Measurements from ENCODE around the gene NFAT5.

The NFAT5 gene

DNA sequence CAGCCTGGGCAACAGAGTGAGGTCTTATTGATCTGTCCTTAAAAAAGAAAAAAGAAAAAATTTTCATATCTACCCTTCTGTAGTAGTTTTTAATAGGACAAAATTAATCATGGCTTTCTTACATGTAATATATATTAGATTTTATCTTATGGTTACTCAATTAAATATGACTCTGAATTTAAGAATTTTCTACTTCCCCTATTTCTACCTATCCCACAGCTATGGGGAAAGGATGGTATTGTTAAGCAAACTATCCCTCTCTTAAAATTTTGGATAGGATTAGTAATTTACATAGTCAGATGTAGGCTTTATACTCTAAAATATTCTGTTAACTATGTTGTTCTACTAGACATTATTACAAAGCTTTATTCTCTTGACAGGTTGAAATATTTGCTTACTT lies 98.1 kb downstream of the NFAT5 start:
- peaks cover 4 to 62% of the 10 kb centered on the region in 2 donors for H3K36me3 ChIP-seq (replicated peaks in 1 of 2; ENCODE audit: control insufficient read depth in 2 of 2, insufficient read depth in 2 of 2, low read length in 2 of 2)
- H4K91ac ChIP-seq (ENCODE audit: low read depth, low read length, poor library complexity), result no peak overlapping the region
- no peak for DNase-seq (ENCODE audit: low spot score)

DNA sequence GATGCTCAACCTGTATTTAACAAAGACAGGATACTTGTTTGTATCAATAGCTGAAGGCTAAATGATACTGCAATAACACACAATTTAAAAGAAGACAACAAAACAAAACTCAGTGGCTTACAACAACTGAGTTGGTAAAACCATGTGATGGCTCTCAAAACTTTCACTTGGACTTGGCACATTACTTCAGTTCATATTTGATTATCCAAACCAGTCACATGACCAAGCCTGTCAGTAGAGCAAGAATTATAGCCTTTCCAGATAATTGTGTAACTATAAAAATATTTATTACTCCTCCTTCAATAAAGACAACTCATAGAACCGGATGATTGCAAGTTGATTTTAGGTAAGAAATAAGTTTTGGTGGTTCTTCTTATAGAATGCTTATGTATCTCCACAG lies 103.8 kb downstream of the NFAT5 start:
- H2BK15ac ChIP-seq (ENCODE audit: low read length), result no peak overlapping the region
- no peak overlapping the region for H2BK120ac ChIP-seq (ENCODE audit: low read depth, low read length)
- no peaks in the 10 kb centered on the region for H3K79me1 ChIP-seq (ENCODE audit: low read depth, low read length)
- H3K18ac ChIP-seq (ENCODE audit: low read length), result no peak overlapping the region
- no peaks in the 10 kb centered on the region for H3K4me1 ChIP-seq (ENCODE audit: control insufficient read depth in 2 of 2, insufficient read depth in 1 of 2, low read depth in 1 of 2, low read length in 2 of 2)
- H3K14ac ChIP-seq (ENCODE audit: low read length), result no peak overlapping the region
- H3K23ac ChIP-seq (ENCODE audit: low read depth, low read length, poor library complexity), result no peak overlapping the region
- H3K9me3 ChIP-seq (replicated peaks in 1 of 2; ENCODE audit: control insufficient read depth in 2 of 2, insufficient read depth in 1 of 2, low read depth in 1 of 2, low read length in 2 of 2), result no peaks in the 10 kb centered on the region
- no peak overlapping the region for H2AFZ ChIP-seq (ENCODE audit: low read length)
- H3K9ac ChIP-seq (ENCODE audit: low read depth, low read length, poor library complexity), result no peak overlapping the region
- no peak for DNase-seq (ENCODE audit: low spot score)
- H4K8ac ChIP-seq (ENCODE audit: low read depth, low read length), result no peak overlapping the region
- H2AK5ac ChIP-seq (ENCODE audit: low read depth, low read length), result no peak overlapping the region
- no CpG with 5 or more reads among the region's 1 CpG for WGBS, 2 donors (ENCODE audit: extremely low coverage in 2 of 2, insufficient read length in 2 of 2, insufficient replicate concordance in 1 of 2)
- no peak overlapping the region for H3K4me3 ChIP-seq (ENCODE audit: low read length in 2 of 2)
- H2BK12ac ChIP-seq (ENCODE audit: low read length), result no peak overlapping the region
- no peak overlapping the region for H2BK5ac ChIP-seq (ENCODE audit: low read length)
- no peaks in the 10 kb centered on the region for H3K27me3 ChIP-seq (ENCODE audit: control insufficient read depth in 3 of 3, insufficient read depth in 3 of 3, low read depth in 1 of 3, low read length in 3 of 3)
- H3K4ac ChIP-seq (ENCODE audit: low read length), result no peak overlapping the region
- H3K4me2 ChIP-seq (ENCODE audit: insufficient read depth, low read length, poor library complexity, severe bottlenecking), result no peak overlapping the region
- peaks cover 8 to 67% of the 10 kb centered on the region in 2 donors for H3K36me3 ChIP-seq (replicated peaks in 1 of 2; ENCODE audit: control insufficient read depth in 2 of 2, insufficient read depth in 2 of 2, low read length in 2 of 2)
- H4K91ac ChIP-seq (ENCODE audit: low read depth, low read length, poor library complexity), result no peak overlapping the region
- no peak overlapping the region for H3K27ac ChIP-seq (replicated peaks; ENCODE audit: low read length)

More for the DNA sequence above, 98.1 kb downstream of the NFAT5 start:
- Histone ChIP-seq H2BK120ac (ENCODE audit: low read depth, low read length) (no peak overlapping the region), H3K9ac (ENCODE audit: low read depth, low read length, poor library complexity) (no peak overlapping the region), H3K4ac (ENCODE audit: low read length) (no peak overlapping the region), H3K14ac (ENCODE audit: low read length) (no peak overlapping the region), H3K4me3 (ENCODE audit: low read length in 2 of 2) (no peak overlapping the region), H2BK12ac (ENCODE audit: low read length) (no peak overlapping the region), H2AK5ac (ENCODE audit: low read depth, low read length) (no peak overlapping the region), H3K27me3 (ENCODE audit: control insufficient read depth in 3 of 3, insufficient read depth in 3 of 3, low read depth in 1 of 3, low read length in 3 of 3) (no peaks in the 10 kb centered on the region), H3K79me1 (ENCODE audit: low read depth, low read length) (no peaks in the 10 kb centered on the region), H3K18ac (ENCODE audit: low read length) (no peak overlapping the region), H2AFZ (ENCODE audit: low read length) (no peak overlapping the region), H3K4me1 (ENCODE audit: control insufficient read depth in 2 of 2, insufficient read depth in 1 of 2, low read depth in 1 of 2, low read length in 2 of 2) (no peaks in the 10 kb centered on the region), H3K23ac (ENCODE audit: low read depth, low read length, poor library complexity) (no peak overlapping the region), H3K27ac (replicated peaks; ENCODE audit: low read length) (no peak overlapping the region), H4K8ac (ENCODE audit: low read depth, low read length) (no peak overlapping the region), H2BK15ac (ENCODE audit: low read length) (no peak overlapping the region), H3K4me2 (ENCODE audit: insufficient read depth, low read length, poor library complexity, severe bottlenecking) (no peak overlapping the region), H3K9me3 (replicated peaks in 1 of 2; ENCODE audit: control insufficient read depth in 2 of 2, insufficient read depth in 1 of 2, low read depth in 1 of 2, low read length in 2 of 2) (no peaks in the 10 kb centered on the region), H2BK5ac (ENCODE audit: low read length) (no peak overlapping the region)

DNA sequence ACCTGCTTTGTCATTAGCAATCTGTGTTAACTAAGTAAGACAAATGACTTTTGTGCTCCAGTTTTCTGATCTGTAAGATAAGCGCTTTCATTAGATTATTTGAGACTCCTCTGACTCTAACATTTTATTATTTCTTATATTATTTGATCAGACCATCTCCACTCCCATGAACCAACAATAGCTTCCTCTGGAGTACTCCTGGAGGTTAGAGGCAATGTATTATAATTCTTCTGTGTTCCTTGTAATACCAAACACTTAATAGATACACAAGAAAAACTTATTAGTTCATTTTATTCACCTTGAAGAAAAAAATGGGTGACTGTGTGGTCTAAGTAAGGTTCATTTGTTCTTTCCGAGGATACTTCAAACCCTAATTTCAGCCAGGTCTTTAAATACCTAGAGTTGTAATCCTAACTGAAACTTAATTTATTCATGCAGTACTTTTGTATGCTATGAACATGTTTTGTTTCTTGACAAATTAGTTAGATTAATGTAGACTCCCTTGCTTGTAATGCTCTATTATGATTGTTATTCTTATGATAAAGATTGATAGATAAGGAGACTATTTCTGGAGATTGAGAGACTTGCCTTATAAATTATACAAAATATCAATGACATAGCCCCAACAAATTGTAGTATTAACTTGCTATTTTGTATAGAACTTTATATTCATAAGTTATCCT lies 106.7 kb downstream of the NFAT5 start:
- no peak overlapping the region for H2BK5ac ChIP-seq (ENCODE audit: low read length)
- no peak overlapping the region for H3K4me2 ChIP-seq (ENCODE audit: insufficient read depth, low read length, poor library complexity, severe bottlenecking)
- H2AFZ ChIP-seq (ENCODE audit: low read length), result no peak overlapping the region
- H2BK120ac ChIP-seq (ENCODE audit: low read depth, low read length), result no peak overlapping the region
- no peak overlapping the region for H3K9ac ChIP-seq (ENCODE audit: low read depth, low read length, poor library complexity)
- H3K79me1 ChIP-seq (ENCODE audit: low read depth, low read length), result no peaks in the 10 kb centered on the region
- no peak overlapping the region for H3K23ac ChIP-seq (ENCODE audit: low read depth, low read length, poor library complexity)
- WGBS, 2 donors (ENCODE audit: extremely low coverage in 2 of 2, insufficient read length in 2 of 2, insufficient replicate concordance in 1 of 2), result no CpG with 5 or more reads among the region's 2 CpGs
- no peak overlapping the region for H2BK12ac ChIP-seq (ENCODE audit: low read length)
- no peak overlapping the region for H4K91ac ChIP-seq (ENCODE audit: low read depth, low read length, poor library complexity)
- no peaks in the 10 kb centered on the region for H3K9me3 ChIP-seq (replicated peaks in 1 of 2; ENCODE audit: control insufficient read depth in 2 of 2, insufficient read depth in 1 of 2, low read depth in 1 of 2, low read length in 2 of 2)
- peaks cover 8 to 83% of the 10 kb centered on the region in 2 donors for H3K36me3 ChIP-seq (replicated peaks in 1 of 2; ENCODE audit: control insufficient read depth in 2 of 2, insufficient read depth in 2 of 2, low read length in 2 of 2)
- H3K27ac ChIP-seq (replicated peaks; ENCODE audit: low read length), result no peak overlapping the region
- no peak overlapping the region for H2AK5ac ChIP-seq (ENCODE audit: low read depth, low read length)
- DNase-seq (ENCODE audit: low spot score), result no peak
- no peak overlapping the region for H3K4ac ChIP-seq (ENCODE audit: low read length)
- H3K4me1 ChIP-seq (ENCODE audit: control insufficient read depth in 2 of 2, insufficient read depth in 1 of 2, low read depth in 1 of 2, low read length in 2 of 2), result no peaks in the 10 kb centered on the region
- H2BK15ac ChIP-seq (ENCODE audit: low read length), result no peak overlapping the region
- no peak overlapping the region for H3K18ac ChIP-seq (ENCODE audit: low read length)
- H4K8ac ChIP-seq (ENCODE audit: low read depth, low read length), result no peak overlapping the region
- H3K27me3 ChIP-seq (ENCODE audit: control insufficient read depth in 3 of 3, insufficient read depth in 3 of 3, low read depth in 1 of 3, low read length in 3 of 3), result no peaks in the 10 kb centered on the region
- no peak overlapping the region for H3K14ac ChIP-seq (ENCODE audit: low read length)
- no peak overlapping the region for H3K4me3 ChIP-seq (ENCODE audit: low read length in 2 of 2)

DNA sequence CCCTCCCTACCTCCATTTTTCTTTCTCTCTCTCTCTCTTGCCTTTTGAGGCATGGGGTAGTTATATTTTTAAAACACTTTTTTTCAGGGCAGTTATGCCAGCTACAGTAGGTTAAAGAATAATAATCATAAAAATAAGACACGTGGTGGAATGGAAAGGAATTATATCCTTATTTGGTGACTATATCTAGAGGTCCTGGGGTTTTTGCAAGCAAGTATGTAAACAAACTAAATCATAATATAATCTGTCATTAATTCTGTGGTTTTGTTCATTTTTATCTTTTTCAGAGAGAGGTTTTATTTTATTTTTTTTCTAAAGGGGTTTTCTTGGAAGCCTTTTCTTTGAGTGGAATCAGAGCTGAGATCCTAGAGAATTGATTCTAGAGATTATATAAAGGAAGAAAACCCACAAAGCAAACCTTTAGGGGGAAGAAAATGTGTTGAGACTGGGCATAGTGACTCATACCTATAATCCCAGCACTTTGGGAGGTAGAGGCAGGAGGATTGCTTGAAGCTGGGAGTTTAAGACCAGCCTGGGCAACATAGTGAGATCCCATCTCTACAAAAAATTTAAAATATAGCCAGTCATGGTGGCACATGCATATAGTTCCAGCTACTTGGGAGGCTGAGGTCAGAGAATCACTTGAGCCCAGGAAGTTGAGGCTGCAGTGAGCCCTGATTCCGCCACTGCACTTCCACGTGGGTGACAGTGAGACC lies 107.4 kb downstream of the NFAT5 start:
- H3K4me1 ChIP-seq (ENCODE audit: control insufficient read depth in 2 of 2, insufficient read depth in 1 of 2, low read depth in 1 of 2, low read length in 2 of 2), result no peaks in the 10 kb centered on the region
- H2BK120ac ChIP-seq (ENCODE audit: low read depth, low read length), result no peak overlapping the region
- no peak overlapping the region for H3K23ac ChIP-seq (ENCODE audit: low read depth, low read length, poor library complexity)
- H3K36me3 ChIP-seq (replicated peaks in 1 of 2; ENCODE audit: control insufficient read depth in 2 of 2, insufficient read depth in 2 of 2, low read length in 2 of 2), result peaks cover 8 to 83% of the 10 kb centered on the region in 2 donors
- H3K4ac ChIP-seq (ENCODE audit: low read length), result no peak overlapping the region
- no peak overlapping the region for H2BK15ac ChIP-seq (ENCODE audit: low read length)
- H3K4me2 ChIP-seq (ENCODE audit: insufficient read depth, low read length, poor library complexity, severe bottlenecking), result no peak overlapping the region
- H3K14ac ChIP-seq (ENCODE audit: low read length), result no peak overlapping the region
- H3K9me3 ChIP-seq (replicated peaks in 1 of 2; ENCODE audit: control insufficient read depth in 2 of 2, insufficient read depth in 1 of 2, low read depth in 1 of 2, low read length in 2 of 2), result no peaks in the 10 kb centered on the region
- H3K79me1 ChIP-seq (ENCODE audit: low read depth, low read length), result no peaks in the 10 kb centered on the region
- DNase-seq (ENCODE audit: low spot score), result no peak
- no peaks in the 10 kb centered on the region for H3K27me3 ChIP-seq (ENCODE audit: control insufficient read depth in 3 of 3, insufficient read depth in 3 of 3, low read depth in 1 of 3, low read length in 3 of 3)
- H2BK12ac ChIP-seq (ENCODE audit: low read length), result no peak overlapping the region
- no peak overlapping the region for H2BK5ac ChIP-seq (ENCODE audit: low read length)
- no CpG with 5 or more reads among the region's 3 CpGs for WGBS, 2 donors (ENCODE audit: extremely low coverage in 2 of 2, insufficient read length in 2 of 2, insufficient replicate concordance in 1 of 2)
- H3K4me3 ChIP-seq (ENCODE audit: low read length in 2 of 2), result no peak overlapping the region
- H2AFZ ChIP-seq (ENCODE audit: low read length), result no peak overlapping the region
- no peak overlapping the region for H4K91ac ChIP-seq (ENCODE audit: low read depth, low read length, poor library complexity)
- H2AK5ac ChIP-seq (ENCODE audit: low read depth, low read length), result no peak overlapping the region
- H3K9ac ChIP-seq (ENCODE audit: low read depth, low read length, poor library complexity), result no peak overlapping the region
- no peak overlapping the region for H3K18ac ChIP-seq (ENCODE audit: low read length)
- H3K27ac ChIP-seq (replicated peaks; ENCODE audit: low read length), result no peak overlapping the region
- H4K8ac ChIP-seq (ENCODE audit: low read depth, low read length), result no peak overlapping the region
